Activated CD8-positive, alpha-beta memory T cell treated with anti-CD3 and anti-CD28 coated beads for 1 hour (primary cell): ENCODE measurements around the gene TARS1.

Experiments used
- DNase-seq, 2 donors: peaks; one replicate each; pipeline ENCODE4 v3.0.0-alpha.2; 2020; ENCODE audit warnings: low read depth in 1 of 2; ENCODE audit errors: extremely low read depth in 1 of 2

Gene TARS1

GRCh38 chr5:33440482-33441240, at the start of gene TARS1:
Gene TARS1, plus strand, starts transcription at chr5:33440965. Its CDS starts 122 bp downstream, at chr5:33441087.
- peak; percentile 80 to 83 for DNase-seq

- no peak for DNase-seq
Observed at GRCh38 chr5:33398501-33398900, 42.3 kb upstream of the TARS1 start.

- no peak for DNase-seq
Observed at GRCh38 chr5:33400675-33401074, 40.1 kb upstream of the TARS1 start.

- no peak for DNase-seq
Observed at GRCh38 chr5:33401482-33402390, 39.0 kb upstream of the TARS1 start.

GRCh38 chr5:33403187-33403586, 37.6 kb upstream of the TARS1 start:
- DNase-seq: no peak

GRCh38 chr5:33408816-33409215, 31.9 kb upstream of the TARS1 start:
- no peak for DNase-seq

GRCh38 chr5:33409435-33410170, 31.2 kb upstream of the TARS1 start:
- no peak for DNase-seq

GRCh38 chr5:33410221-33410620, 30.5 kb upstream of the TARS1 start:
- no peak for DNase-seq

GRCh38 chr5:33411498-33411897, 29.3 kb upstream of the TARS1 start:
- DNase-seq: no peak

GRCh38 chr5:33415811-33416354, 24.9 kb upstream of the TARS1 start:
- no peak for DNase-seq

- DNase-seq: no peak
Observed at GRCh38 chr5:33417632-33418031, 23.1 kb upstream of the TARS1 start.

GRCh38 chr5:33420946-33421345, 19.8 kb upstream of the TARS1 start:
- DNase-seq: no peak

GRCh38 chr5:33422191-33422590, 18.6 kb upstream of the TARS1 start:
- DNase-seq: no peak

- no peak for DNase-seq
Observed at GRCh38 chr5:33423018-33423630, 17.6 kb upstream of the TARS1 start.

GRCh38 chr5:33425314-33425713, 15.5 kb upstream of the TARS1 start:
- DNase-seq: no peak

- no peak for DNase-seq
Observed at GRCh38 chr5:33430983-33431382, 9.8 kb upstream of the TARS1 start.

- DNase-seq: no peak
Observed at GRCh38 chr5:33432656-33433055, 8.1 kb upstream of the TARS1 start.

- no peak for DNase-seq
Observed at GRCh38 chr5:33433303-33434240, 7.2 kb upstream of the TARS1 start.

- peak; percentile 31 to 39 for DNase-seq
Observed at GRCh38 chr5:33435893-33436490, 4.8 kb upstream of the TARS1 start.
